ENCODE results near the gene CLCN2.

CLCN2 gene

DNA sequence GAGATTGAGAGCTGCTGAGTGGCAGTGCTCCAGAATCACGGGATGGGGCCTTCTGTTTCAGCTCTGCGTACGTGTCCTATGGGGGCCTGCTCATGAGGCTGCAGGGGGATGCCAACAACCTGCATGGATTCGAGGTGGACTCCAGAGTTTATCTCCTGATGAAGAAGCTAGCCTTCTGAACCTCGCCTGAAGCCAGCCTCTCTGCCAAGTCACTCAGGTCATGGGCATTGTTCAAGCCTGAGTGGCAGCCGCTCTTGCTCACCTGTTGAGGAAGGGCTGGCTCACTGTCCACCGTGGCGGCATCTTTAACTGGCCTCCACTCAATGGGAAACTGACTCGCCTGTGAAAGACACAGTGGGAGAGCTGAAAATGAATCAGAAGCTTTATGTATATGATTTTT is 6.7 kb upstream of the CLCN2 start:
- DNase-seq (ENCODE audit: low read depth), result no peak
- no peak overlapping the region for H3K4me3 ChIP-seq (ENCODE audit: low read depth, low read length)
- TF ChIP-seq, protein P1, sequence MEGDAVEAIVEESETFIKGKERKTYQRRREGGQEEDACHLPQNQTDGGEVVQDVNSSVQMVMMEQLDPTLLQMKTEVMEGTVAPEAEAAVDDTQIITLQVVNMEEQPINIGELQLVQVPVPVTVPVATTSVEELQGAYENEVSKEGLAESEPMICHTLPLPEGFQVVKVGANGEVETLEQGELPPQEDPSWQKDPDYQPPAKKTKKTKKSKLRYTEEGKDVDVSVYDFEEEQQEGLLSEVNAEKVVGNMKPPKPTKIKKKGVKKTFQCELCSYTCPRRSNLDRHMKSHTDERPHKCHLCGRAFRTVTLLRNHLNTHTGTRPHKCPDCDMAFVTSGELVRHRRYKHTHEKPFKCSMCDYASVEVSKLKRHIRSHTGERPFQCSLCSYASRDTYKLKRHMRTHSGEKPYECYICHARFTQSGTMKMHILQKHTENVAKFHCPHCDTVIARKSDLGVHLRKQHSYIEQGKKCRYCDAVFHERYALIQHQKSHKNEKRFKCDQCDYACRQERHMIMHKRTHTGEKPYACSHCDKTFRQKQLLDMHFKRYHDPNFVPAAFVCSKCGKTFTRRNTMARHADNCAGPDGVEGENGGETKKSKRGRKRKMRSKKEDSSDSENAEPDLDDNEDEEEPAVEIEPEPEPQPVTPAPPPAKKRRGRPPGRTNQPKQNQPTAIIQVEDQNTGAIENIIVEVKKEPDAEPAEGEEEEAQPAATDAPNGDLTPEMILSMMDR (IDR thresholded peaks at IDR 0.05; ENCODE audit: insufficient read depth, low read depth, low read length, missing control alignments), result no peak

DNA sequence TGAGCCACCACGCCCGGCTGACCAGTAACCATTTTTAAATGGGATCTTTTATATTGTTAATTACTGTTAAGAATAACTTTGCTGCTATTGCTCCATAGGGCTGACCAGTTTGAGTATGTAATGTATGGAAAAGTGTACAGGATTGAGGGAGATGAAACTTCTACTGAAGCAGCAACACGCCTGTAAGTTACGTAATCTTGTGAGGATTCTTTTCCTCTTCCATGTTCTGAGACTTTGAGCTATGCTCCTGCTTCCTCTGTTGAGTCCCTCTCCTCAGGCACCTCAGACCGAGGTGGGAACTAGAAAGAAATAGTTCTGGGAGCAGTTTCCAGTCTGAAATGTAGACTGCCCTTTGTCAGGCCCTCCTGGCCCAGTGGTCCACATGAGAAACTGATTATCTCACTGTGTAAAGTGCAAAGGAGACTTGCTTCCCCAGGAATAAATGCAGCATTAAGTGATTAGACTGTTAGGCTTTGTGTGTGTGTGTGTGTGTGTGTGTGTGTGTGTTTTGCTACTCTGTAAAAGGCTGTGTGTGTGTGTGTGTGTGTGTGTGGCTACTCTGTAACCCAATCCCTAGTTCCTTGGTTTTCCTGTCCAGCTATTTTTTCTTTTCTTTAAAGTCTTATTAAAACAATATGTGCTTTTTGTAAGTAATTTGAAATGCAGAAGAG is 5.3 kb upstream of the CLCN2 start:
- DNase-seq (ENCODE audit: low read depth), result no peak
- no peak overlapping the region for H3K4me3 ChIP-seq (ENCODE audit: low read depth, low read length)
- TF ChIP-seq, protein P1 (IDR thresholded peaks at IDR 0.05; ENCODE audit: insufficient read depth, low read depth, low read length, missing control alignments), result no peak

DNA sequence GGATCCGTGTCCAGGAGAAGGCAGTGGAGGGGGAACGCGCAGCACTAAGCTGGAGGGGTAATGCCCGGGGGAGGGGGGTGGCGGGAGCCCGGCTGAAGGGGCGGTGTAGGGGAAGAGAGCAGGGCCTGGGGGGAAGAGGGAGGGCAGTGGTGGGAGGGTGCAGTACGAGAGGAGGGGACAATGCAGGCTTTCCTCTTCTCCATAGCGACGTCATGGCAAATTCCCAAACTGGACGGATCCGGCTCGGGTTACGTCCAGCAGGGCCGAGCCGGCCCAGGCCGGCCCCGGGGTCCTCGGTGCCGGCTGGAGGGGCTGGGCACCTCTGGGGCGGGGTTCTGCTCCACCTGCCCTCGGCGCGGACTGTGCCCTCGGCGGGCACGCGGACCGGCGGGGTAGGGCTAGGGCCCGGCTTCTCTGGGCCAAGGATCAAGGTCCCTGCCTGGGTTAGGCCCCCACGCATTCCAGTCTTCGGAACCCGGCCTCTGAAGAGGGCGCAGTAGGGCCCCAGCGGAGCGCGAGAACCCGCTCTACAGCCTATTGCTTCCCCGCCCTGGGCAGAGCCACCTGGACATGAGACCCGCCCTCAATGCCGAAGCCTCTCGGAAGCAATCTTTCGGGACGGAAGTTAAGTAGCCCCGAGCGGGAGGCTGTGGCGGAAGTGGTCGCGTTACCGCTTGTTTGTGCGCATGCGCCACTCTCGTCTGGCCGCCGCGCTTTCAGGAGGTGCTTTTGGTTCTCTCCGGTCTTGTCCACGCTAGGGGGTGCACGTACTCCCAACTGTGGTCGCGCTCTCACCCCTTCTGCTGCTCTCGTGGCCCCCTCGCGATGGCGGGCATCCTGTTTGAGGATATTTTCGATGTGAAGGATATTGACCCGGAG is 1.5 kb upstream of the CLCN2 start:
- peak overlapping the region; percentile 86 for H3K4me3 ChIP-seq (ENCODE audit: low read depth, low read length)
- TF ChIP-seq, protein P1 (IDR thresholded peaks at IDR 0.05; ENCODE audit: insufficient read depth, low read depth, low read length, missing control alignments), result peak; percentile 67
- peak; percentile 99 for DNase-seq (ENCODE audit: low read depth)

DNA sequence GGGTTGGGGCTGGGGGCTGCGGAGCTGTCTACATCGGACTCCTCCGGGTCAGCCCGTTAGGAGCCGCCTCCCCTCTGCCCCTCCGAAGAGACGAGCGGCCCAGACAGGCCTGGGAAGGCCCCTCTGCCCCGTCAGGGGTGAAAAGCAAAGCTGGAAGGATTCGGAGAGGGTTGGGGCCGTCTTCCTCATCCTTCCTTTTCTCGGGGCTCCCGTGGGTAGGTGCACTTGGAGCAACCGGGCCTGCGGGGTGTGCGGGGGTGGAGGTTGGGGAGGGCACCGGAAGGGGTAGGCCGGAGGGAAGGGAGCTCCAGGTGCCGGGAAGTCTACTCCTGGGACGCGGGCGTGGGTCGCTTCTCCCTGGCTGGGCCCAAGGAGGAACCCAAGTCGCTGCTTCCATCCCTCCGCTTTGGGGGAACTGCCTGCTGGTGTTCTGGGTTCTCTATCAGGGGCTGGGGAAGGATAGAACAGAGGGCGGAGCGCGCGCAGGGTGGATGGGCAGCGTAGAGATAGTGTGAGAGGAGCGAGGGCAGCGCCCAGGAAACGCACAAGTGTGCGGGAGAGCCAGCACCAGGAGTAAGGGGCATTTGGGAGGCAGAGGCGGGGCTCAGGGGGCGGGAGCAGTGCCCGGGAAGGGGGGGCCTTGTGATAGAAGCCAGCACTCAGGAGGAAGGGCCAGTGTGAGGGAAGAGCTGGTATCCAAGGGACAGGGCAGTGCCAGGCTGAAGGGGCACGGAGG is 695 bp upstream of the CLCN2 start:
- peak overlapping the region; percentile 86 for H3K4me3 ChIP-seq (ENCODE audit: low read depth, low read length)
- DNase-seq (ENCODE audit: low read depth), result peak; percentile 50
- TF ChIP-seq, protein P1 (IDR thresholded peaks at IDR 0.05; ENCODE audit: insufficient read depth, low read depth, low read length, missing control alignments), result no peak

DNA sequence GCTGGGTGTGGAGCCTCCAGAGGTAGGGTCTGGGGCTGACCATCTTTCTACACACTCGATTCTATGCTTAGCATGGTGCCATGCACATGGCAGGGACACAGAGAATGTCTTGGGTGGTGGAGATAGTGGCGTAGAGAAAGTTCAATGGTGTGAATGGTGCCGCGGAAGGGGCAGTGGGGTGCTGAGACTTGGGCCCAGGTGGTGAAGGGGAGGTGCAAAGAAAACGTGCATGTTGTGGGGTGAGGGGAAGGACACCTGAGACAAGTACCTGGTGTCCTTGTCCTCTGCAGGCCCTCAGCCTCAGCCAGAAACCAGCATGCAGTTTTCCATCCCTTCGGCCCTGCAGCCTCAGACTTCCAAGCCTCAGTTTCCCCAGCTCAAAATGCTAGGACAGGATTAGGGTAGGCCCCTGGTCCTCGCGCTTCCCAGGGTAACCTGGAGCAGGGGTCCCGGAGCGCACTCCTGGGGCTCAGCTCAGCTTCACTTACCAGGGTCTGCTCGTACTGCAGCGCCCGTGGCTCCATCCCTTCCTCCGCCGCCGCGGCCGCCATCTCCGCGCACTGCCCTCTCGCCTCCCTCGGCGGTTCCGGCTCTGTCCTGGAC is 375 bp downstream of the CLCN2 start:
- TF ChIP-seq, protein P1 (IDR thresholded peaks at IDR 0.05; ENCODE audit: insufficient read depth, low read depth, low read length, missing control alignments), result no peak
- peak overlapping the region; percentile 60 for H3K4me3 ChIP-seq (ENCODE audit: low read depth, low read length)
- DNase-seq (ENCODE audit: low read depth), result no peak

DNA sequence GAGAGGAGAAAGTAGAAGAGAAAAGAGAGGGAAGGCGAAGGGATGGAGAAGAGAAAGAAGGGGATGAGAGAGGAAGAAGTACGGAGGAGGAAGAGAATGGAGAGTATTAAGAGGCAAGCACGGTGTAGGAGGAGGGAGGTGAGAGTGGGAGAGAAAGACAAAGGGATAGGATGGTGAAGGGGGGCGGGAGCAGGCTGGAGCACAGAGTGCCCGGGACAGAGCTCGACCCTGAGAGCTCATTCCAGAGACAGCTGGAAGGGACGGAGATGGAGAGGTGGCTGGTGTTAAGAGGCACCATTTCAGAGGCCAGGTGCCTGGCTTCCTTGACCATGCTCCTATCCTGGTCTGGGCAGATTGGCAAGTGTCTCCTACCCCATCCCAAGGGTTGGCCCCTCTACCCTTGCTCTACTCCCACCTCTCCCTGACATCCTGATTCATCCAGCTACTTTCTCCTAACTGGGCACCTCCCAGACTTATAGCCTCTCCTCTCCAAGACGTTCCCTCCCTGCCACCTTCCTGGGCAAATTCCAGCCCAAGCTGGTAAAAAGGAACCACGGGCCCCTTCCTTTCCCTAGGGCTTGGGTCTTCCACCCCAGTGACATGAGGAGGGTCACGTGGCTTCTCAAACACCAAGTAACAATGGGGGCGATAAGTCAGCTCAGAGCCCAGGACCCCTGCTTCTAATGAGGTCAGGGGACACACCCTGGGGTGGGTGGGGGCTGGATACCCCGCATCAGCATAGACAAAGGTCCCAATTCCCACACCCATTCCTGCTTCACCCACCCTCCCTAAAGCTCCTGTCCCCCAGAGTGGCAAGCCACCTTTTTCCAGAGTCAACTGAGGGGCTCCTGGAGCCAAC is 1.1 kb downstream of the CLCN2 start:
- no peak for DNase-seq (ENCODE audit: low read depth)
- TF ChIP-seq, protein P1 (IDR thresholded peaks at IDR 0.05; ENCODE audit: insufficient read depth, low read depth, low read length, missing control alignments), result no peak
- H3K4me3 ChIP-seq (ENCODE audit: low read depth, low read length), result peak overlapping the region; percentile 60; the same call in 1 of the 2 replicates

Measured in GM12865 (cell line).